DMS153 (cell line): ENCODE measurements around the gene MYL3.

Experiments used
- DNase-seq: peaks from one replicate; lab custom pipeline; 2025; lab: John Stamatoyannopoulos, UW

Gene MYL3

DNA sequence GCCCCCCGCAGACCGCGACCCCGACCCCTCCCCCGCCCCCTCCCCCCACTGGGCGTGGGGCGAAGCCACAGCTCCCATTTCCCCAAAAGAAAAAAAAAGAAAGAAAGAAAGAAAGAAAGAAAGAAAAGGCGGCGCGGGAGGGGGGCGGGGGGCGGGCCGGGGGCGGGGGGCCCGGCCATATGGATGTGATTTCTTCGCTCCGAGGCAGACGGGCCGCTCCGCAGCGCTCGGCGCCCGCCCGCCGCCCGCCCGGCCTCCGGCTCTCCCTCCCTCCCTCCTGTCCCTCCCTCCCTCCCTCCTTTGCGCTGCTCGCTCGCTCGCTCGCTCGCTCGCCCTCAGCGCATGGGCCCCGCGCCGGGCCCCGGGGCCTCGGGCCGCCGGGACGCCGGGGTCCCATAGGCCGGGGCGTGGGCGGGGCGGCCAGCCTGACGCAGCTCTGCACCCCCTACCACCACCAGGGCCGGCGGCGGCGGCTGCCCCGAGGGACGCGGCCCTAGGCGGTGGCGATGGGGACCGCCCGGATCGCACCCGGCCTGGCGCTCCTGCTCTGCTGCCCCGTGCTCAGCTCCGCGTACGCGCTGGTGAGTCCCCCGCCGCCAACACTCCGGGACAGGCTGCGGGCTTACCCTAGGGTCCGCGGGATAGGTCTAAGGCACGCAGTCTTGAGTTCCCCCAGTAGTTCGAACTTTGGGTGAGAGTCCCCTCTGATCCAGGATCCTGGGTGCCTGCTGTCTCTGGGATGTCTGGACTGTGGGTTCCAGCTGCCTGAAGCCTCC, 20.0 kb upstream of the MYL3 start:
- no peak for DNase-seq

DNA sequence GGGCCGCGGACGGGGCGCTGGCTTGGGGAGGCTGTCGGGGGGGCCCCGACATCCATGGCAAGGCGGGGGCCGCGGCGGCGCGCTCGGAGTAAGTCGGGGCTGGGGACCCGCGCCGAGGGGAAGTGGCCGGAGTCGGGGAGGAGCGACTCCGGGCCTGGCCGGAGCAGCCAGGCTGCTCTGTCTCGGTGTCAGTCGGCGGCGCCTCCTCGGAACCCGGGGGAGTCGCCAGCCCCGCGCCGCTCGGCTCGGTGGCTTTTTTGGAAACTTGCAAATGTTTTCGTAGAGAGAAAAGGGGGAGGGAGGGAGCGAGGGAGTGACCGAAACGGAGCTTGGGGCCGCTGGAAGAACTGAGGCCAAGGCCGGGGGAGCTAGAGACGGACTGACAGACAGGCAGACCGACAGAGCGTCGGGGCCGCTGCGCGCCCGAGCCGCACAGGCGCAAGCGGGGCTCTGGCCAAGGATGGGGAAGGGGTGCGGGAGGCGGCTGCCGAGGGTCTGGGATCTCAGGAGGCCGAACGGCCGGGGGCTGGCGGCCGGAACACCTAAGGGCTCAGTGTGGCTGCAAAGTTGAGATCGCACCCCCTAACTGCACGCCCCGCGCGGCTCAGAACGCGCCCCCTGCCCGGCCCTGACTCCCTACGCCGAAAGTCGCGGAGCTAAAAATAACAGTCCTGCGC, 19.3 kb upstream of the MYL3 start:
- DNase-seq: no peak

DNA sequence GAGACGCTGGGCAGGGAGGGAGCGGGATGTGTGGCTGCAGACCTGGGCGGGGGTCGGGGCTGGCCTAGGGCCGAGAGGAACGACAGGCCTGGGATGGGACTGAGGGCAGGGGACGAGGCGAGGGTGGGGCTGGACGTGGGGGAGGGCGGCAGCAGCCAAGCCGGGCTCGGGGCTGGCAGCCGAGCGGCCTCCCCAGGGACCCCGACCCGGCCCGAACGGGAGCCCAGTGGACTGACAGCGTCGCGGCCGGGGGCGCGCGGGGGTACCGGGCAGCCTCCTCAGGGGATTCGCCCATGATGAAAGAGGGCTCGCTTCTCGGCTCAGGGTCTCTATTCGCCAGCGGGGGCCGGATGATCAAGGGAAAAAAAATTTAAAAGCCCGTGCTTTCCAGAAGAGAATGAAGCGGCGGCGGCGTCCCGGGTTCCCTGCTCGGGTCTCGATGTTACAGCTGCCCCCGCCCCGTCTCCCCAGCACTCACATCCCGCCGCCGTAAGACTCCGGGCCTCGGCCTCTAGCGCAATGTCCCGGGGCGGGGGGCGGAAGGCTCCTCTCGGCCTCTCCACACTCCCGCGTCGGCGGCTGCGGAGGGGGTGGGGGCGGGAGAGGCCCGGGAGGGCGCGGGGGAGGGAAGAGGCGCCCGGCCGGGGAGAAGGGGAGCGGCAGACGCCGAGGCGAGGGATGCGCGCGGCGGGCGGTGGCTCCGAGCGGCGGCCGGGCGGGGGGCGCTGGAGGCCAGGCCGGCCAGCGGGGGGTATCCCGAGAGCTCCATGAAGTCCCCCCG, 18.5 kb upstream of the MYL3 start:
- DNase-seq: no peak

DNA sequence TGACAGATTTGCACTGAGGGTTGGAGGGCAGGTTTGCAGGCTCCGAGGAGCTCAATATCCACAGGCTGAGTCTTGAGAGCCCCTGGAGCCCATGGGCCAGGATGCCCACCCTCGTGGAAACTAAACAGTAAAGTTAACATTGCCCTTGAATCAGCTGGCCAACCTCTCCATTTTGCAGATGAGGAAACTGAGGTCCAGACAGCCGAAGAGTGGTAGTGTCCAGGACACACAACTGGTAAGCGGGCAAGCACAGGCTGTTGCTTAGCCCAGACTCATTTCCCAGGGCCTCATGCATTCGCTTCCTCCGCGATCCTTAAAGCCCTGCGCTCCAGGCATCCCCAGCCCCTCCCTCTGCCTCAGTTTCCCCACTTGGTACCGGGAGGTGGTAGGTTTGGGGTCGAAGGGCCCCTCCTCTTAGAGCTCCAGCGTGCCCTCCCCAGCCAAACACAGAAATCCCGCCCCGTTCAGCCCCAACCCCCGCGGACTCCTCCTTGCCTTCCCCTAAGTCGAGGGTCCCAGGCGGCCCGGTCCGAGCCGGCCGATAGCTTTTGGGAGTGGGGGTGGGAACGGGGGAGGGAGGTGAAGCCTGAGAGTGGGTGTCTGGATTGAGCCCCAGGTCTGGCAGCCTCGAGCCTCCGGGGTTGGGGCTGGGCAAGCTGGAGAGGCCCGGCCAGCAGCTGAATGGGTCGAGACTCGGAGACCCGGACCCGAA, 17.8 kb upstream of the MYL3 start:
- no peak for DNase-seq

DNA sequence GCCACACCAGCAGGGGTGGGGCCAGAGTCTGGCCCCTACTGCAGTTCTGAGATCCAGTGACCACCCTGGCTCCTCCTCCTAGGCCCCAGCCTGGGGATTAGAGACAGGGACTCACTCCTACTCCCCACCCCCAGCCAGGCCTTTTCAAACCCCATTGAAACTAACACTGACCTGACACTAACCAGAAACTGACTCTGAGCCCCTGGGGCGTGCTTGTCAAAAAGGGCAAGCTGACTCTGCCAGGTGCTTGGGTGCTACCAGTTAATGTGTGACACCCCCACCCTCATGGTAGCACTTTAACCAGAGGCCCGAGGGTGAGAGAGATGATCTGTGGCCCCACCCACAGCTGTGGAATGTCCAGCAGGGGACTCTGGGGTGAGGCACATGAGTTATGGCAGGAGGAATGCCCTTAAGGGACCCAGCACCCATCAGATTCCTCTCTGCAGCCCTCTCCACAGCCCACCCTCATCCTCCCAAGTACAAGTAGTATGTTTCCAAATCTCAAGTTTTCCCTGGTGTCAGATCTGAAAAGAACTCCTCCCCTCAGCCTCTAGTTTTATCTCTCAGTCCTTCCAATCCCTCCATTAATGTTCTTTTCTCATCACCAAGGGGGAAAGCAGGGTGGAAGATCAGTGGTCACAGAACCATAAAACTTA, 15.7 kb upstream of the MYL3 start:
- no peak for DNase-seq

DNA sequence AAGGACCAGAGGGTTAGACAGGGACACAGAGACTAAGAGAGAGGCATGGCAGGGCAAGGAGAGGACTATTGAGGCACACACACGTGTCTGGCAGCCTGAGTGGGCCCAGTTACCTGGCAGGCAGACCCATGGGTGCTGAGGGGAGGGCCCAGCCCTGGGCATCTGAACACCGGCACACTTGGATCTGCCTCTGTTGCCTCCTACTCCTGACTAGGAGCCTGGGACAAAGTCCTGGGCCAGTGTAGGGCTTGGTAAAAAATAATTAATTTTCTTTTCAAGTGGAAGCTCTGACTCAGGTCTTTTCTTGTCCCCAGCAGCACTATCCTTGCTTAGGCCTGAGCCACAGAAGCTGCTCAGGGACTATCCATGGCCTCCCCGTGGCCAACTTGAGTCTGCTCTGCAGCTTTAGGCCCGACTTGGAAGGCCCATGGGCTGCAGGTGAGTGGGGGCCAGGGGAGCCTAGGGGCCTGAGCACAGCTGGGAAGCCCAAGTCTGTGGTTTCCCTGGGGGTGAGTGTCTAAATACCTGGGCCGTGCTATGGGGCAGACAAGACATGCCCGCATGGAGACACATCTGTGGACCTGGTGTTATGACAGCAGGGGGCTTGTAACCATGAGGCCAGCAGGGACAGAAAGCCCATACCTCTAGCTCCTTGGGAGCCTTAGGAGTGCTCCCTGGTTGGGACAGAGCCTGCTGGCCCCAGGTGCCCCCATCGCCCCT, 14.3 kb upstream of the MYL3 start, which contains the start of gene PTH1R:
Gene PTH1R, plus strand, starts transcription at position 316 of the 720 bp plus-strand sequence. CDS start 5,839 bp downstream, outside the sequence.
- no peak for DNase-seq

DNA sequence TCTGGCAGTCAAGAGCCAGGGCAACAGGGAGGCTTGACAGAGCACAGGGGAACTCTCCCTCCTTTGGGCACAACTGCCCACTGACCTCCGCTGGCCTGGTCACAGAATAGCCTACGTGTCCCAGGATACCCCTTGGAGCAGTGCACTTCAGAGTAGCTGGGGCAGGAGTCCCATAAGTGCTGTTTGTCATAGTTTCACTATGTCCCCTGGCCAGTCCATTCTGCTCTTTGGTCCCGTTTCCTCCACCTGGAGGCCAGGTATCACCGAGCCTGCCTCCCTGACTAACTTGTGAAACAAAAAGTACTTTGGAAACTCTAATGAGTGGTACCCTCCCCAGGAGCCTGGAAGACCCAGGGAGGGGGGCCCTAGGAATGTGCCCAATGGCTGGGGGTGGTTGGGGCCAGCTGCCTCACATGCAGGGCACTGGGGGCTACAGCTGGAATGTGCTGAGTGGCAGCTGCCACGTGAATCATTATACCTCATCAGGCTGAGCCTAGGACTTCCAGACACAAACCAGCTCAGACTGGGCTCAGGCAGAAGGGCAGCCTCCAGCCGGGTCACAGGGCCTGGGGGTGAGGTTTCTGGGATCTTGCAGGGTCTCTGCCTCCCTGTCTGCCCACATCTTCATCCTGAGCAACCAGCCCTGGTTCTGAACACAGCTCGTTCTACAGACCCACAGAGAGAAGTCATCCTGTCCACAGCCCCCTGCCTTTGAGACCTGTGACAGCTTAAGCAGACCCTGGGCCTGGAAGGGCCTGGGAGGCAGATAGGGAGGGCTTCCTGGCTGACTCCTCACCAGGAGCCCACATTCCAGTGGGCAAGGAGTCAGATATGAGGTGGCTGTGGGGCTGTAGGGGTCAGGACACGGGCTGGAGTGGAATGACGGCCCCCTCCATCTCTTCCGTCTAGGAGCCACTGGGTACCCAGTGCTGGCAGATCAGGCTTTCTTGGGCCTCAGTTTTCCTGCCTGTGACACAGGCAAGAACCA, 13.4 kb upstream of the MYL3 start:
- no peak for DNase-seq

DNA sequence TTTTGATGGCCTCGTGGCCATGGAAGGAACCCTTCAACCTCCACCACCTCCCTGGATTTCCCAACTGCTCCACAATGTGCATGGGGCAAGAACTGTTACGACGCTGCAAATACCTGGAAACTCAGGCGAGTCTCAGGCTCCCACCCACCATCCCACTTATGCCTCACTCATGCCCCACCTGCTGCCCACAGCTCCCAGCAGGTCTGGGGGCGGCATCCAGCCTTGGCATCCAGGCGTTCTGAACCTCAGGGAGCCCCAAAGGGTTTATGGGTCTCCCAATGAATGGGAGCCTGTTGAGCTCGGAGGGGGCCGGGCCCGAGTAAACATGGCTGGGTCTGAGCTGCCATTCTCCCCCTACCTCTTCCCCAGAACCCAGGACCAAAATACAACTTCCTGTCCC, 12.3 kb upstream of the MYL3 start:
- no peak for DNase-seq

DNA sequence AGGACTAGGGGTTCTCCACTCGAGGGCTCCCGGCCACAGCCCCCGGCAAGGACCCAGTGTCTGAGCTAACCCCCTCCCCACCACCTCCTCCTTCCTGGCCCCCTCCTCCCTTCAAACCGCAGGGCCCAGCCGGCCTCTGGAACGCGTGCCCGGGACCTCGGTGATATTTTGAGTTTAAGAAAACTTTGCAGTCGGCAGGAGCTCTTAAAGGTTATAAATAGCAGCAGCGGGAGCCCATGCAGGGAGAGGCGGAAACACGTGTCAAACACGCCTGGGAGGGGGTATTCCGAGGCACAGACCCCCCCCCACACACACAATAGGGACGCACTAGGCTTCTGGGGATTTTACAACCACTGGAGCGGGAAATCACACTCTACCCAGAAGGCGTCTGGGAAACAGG, 11.2 kb upstream of the MYL3 start:
- DNase-seq: no peak

DNA sequence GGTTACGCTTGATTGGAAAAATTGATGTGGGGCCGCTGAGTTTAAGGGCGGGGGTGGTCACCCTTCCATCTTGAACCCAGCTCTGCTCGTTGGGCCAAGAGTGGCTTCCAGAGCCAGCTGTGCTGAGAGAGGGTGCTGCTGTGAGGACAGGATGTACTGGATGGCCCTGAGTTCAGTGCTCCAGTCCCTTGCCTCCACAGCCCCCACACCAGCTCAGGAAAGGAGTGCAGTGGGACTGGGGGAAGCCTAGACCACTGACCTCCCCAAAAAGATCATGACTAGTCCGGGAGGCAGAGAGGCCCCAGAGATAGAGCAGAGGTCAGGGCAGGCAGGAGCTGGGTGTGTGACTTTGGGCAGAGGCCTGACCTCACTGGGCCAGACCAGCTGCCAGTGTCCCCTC, 10.3 kb upstream of the MYL3 start:
- DNase-seq: no peak

DNA sequence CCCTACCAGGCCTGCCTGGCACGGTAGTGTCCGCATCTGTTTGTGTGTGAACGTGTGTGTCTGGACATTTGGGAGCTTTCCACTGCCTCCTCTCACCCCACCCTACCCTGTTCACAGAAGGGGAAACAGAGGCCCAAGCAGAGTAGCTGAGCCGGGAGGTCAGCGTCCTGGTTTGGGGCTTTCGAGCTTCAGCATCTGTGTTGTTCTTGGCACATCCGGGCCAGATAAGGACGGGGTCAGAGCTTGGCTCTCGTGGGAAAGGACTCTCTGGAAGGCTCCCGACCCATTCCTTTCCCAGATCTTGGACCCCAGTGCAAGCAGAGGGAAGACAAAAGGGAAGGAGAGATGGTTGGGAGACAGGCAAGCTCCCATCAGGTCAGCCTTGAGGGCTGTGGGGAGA, 8.0 kb upstream of the MYL3 start:
- DNase-seq: no peak

DNA sequence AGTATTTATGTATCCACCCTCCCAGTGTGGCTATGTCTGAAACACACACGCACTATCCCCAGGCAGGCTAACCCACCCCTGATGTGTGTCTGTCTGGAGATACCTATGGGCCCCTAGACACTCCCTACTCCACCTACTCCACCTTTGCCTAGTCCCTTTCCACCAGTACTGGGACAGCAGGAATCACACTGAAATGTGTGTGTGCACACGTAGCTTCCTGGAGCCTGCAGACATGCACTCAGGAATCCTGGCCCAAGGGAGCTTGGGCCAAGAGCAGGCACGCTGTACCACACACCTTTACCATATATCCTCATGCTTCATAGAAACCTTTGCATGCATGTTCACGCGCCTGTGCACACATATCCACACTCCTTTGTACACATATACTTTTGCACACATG, 7.4 kb upstream of the MYL3 start:
- DNase-seq: no peak

DNA sequence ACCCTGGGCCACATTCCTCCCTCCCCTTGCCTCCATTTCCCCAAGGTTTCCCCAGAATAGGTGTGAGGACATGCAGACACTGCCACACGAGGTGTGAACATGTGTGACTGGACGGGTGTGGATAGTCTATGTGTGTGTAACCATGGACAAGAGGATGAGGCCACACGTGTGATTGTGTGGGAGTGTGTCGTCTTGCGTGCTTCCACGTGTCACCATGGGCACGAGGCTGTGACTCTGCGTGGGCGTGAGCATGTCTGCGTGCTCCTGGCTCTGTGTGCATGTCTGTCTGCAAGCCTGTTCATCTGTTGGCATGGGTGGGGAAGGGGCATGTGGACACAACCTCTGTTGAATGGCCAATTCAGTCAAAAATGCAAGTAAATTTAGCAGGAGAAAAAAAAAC, 6.2 kb upstream of the MYL3 start:
- DNase-seq: no peak

DNA sequence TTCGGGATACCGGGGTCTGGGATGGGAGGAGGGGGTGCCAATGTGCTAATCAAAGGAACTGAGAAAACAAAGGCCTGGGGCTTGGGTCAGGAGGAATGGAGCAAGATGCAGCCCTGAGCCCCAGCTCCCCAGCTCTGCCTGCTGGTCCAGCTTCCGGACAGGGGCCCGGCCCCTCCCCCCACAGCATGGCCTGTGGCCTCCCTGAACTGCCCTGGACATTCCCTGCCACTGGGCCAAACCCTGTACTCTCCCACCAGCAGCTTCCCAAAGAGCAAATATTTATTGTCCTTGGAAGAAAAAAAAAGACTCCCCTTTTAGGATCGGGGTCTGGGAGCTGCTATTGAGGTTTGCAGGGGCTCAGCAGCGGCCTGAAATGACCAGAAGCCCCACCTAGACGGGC, 5.7 kb upstream of the MYL3 start:
- DNase-seq: no peak

DNA sequence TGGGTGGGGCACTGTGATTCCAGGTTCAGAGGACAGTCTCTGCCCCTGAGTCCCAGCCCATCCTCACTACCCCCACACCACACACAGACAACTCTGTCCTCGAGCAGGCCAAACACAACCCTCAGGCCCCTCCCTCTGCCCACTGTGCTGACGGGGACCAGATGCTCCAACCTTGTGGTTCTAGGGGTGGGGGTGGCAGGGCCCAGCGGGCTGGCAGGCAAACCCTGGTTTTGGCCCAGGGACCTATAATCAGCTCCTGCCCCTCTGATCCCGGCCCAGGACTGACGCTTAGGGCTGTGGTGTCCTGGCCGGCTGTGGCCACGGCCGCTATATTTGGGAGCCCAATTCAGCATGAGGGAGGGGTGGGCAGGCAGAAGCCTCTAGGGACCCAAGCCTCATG, 5.0 kb upstream of the MYL3 start:
- no peak for DNase-seq

DNA sequence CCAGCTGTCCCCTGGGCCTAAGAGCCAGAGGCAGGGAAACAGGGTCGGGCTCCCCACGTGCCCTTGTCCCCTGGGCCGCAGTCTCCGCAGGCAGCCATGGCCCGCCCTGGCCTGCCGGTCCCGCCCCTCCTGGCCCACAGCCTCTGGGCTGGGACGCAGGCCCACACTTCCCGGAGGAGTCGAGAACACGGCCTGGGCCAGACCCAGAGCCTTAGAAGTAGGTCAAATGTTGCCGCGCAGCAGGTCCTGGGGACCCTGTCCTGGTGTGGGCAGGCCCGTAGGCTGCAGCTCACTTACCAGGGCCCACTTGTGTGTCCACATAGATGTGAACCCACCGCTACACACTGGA, 4.3 kb upstream of the MYL3 start:
- no peak for DNase-seq

DNA sequence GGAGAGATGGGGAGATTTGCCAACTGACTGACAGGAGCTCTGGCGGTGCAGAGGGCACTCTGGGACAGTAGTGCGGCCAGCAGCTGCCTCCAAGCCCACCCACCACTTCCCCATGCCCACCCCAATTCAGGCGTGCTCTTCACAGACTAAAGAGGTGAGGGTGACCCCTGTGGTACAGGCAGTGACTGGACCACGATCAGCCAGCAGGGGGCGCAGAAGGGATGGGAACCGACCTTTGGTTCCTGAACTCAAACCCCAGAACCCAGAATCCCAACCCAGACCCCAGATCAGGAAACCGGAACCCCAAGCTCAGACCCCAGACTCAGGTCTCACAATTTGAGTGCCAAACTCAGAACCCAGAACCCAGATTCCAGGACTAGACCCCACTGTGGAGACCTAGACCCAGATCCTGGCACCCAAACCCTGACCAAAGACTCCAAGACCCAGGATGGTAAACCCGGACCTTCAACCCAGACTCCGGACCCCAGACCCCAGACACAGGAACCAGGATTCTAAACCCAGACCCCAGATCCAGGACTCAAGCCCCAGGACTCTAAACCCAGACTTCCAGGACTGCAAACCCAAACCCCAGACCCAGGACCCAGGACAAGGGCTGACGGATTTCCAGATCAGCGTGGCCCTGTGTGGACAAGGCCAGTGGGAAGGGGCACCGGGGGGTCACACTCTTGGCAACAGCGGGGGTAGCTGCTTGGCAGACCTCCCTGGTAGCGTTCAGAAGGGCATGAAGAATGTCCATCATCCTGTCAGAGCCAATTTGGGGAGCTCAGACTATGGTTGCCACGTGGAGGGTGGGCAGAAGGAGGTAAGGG, 3.7 kb upstream of the MYL3 start:
- no peak for DNase-seq

DNA sequence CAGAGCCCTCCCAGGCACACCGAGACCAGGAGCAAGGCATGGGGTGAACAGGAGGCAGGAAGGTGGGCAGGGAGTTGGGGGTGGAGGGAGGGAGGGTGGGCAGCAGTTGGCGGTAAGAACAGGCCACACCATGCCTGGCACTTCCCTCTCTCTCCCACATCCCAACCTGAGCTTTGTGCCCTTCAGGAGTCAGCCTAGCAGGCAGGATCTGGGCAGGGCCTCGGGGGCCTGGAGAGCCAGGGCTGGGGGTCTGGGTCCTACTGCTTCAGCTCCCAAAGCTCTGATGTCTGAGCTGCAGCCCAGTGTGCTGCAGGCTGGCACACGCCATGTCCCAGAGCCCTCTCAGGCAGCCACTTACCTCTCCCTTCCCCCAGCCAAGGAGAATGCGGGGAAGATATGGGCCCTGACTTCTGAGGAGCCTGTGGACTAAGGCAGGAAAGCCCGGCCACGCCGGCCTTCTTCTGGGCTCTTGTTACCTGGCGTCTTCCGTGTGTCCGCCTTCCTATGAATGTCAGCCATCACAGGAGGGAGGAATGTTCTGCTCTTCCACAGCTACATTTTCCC, 2.9 kb upstream of the MYL3 start:
- DNase-seq: no peak

DNA sequence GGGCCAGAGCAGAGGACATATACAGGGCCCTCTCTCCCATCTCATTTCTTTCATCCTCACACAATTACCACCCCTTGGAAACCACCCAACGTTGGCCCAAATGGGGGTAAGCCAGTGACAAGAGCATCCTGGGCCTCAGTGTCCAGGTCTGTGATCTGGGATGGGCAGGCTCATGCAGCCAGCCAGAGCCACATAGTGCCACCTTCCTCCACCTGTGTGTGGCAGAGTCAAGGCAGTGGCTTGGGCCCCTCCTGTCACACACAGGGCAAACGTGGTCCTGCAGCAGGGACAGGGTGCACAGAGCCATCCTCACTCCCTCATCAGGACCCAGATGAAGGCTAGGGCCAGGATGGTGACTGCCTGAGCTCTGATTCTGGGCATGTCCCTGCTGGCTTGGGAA, 2.3 kb upstream of the MYL3 start:
- no peak for DNase-seq
